PC-3 (cell line): ENCODE measurements around the gene MINK1. TPM values are rescaled to one million over a fixed set of nuclear protein-coding genes. Genes with fewer than 3 reads are reported as not detected.

Experiments
- ATAC-seq: fragments of 200-7000 bp; cut with Tn5 transposase; 2 replicates; pipeline ENCODE4 v1.9.1; 2020; ENCODE audit warnings: mild to moderate bottlenecking, moderate library complexity
- BruUV-seq: library from RNA; stranded (reverse); fragments of 400-500 nt; replicated peaks from 2 replicates; lab custom pipeline; 2021; lab: Mats Ljungman, UMichigan
- CTCF ChIA-PET: fragments of 300-600 bp; sonication (Branson Sonifier 250); formaldehyde crosslinking; loops from one replicate; lab custom pipeline; 2022; ENCODE audit warnings: antibody characterized with exemption; lab: Charles Lee
- POLR2A ChIA-PET: fragments of 300-600 bp; sonication (Branson Sonifier 250); formaldehyde crosslinking; loops from one replicate; lab custom pipeline; 2022; ENCODE audit warnings: antibody characterized with exemption; ENCODE audit not compliant: unreplicated experiment; lab: Charles Lee
- DNase-seq: peaks from one replicate; pipeline ENCODE4 v3.0.0-alpha.2; 2015
- H2AFZ ChIP-seq: fragments of 300-600 bp; sonication (generic); 2 replicates; pipeline ENCODE4 v1.6.0; 2016; ENCODE audit warnings: antibody characterized with exemption, low read length
- H3F3A ChIP-seq: fragments of 300-600 bp; sonication (generic); one replicate; pipeline ENCODE4 v1.6.0; 2017; ENCODE audit warnings: antibody characterized with exemption, low read length, control low read depth, mild to moderate bottlenecking; ENCODE audit not compliant: unreplicated experiment
- H3K27ac ChIP-seq: fragments of 300-600 bp; sonication (generic); 2 replicates; pipeline ENCODE4 v1.5.1; 2016; ENCODE audit warnings: mild to moderate bottlenecking, low read length
- H3K27me3 ChIP-seq: fragments of 300-600 bp; sonication (generic); 2 replicates; pipeline ENCODE4 v1.6.1; 2016; ENCODE audit warnings: low read length, mixed read lengths
- H3K36me3 ChIP-seq: fragments of 300-600 bp; sonication (generic); 2 replicates; pipeline ENCODE4 v1.6.1; 2016; ENCODE audit warnings: low read depth, mixed run types, low read length, mixed read lengths
- H3K4me1 ChIP-seq: fragments of 300-600 bp; sonication (generic); 2 replicates; pipeline ENCODE4 v1.5.1; 2016; ENCODE audit warnings: low read length; ENCODE audit not compliant: insufficient read depth
- H3K4me2 ChIP-seq: fragments of 300-600 bp; sonication (generic); 2 replicates; pipeline ENCODE4 v1.6.0; 2016; ENCODE audit warnings: low read length
- H3K4me3 ChIP-seq: fragments of 300-600 bp; sonication (generic); 2 replicates; pipeline ENCODE4 v1.5.1; 2016; ENCODE audit warnings: mild to moderate bottlenecking, low read length, mixed read lengths
- H3K79me2 ChIP-seq: fragments of 300-600 bp; sonication (generic); 2 replicates; pipeline ENCODE4 v1.6.1; 2017; ENCODE audit warnings: low read length, mixed read lengths
- H3K9ac ChIP-seq: fragments of 300-600 bp; sonication (generic); 2 replicates; pipeline ENCODE4 v1.6.0; 2016; ENCODE audit warnings: mild to moderate bottlenecking, low read length
- H3K9me2 ChIP-seq: fragments of 300-600 bp; sonication (generic); replicated peaks from 2 replicates; pipeline ENCODE4 v1.6.1; 2016; ENCODE audit warnings: mixed run types, low read length, mixed read lengths
- H3K9me3 ChIP-seq: fragments of 300-600 bp; sonication (generic); 2 replicates; pipeline ENCODE4 v1.6.1; 2016; ENCODE audit warnings: low read length, mixed read lengths
- H4K20me1 ChIP-seq: fragments of 300-600 bp; sonication (generic); 2 replicates; pipeline ENCODE4 v1.6.1; 2016; ENCODE audit warnings: low read length, mixed read lengths
- EZH2 ChIP-seq: fragments of 300-600 bp; sonication (generic); IDR thresholded peaks from one replicate; pipeline ENCODE4 v1.6.1; 2017; ENCODE audit warnings: antibody characterized with exemption, mild to moderate bottlenecking, low read length; ENCODE audit not compliant: unreplicated experiment
- EZH2phosphoT487 ChIP-seq: fragments of 300-600 bp; sonication (generic); IDR thresholded peaks from 2 replicates; pipeline ENCODE4 v1.6.1; 2018; ENCODE audit warnings: mild to moderate bottlenecking, antibody characterized with exemption, low read length, borderline replicate concordance
- intact Hi-C: fragments of 100-400 bp; cut with micrococcal nuclease; formaldehyde crosslinking; loops from 2 replicates; pipeline ENCODE4 v1.9.0; 2023
- total RNA-seq: library from RNA; depleted of rRNA; stranded (reverse); fragments of >200 nt; gene quantifications from 2 replicates; pipeline ENCODE4 v1.2.3, GENCODE V29; 2014
- TF ChIP-seq, protein P1 (sequence below): fragments of 300-600 bp; sonication (generic); conservative IDR thresholded peaks from 2 replicates; pipeline ENCODE4 v1.5.1; 2017; ENCODE audit warnings: antibody characterized with exemption, low read depth, mild to moderate bottlenecking, low read length

MINK1 gene
- total RNA-seq, 1 experiment from 2014 or later = 44.5 TPM

DNA sequence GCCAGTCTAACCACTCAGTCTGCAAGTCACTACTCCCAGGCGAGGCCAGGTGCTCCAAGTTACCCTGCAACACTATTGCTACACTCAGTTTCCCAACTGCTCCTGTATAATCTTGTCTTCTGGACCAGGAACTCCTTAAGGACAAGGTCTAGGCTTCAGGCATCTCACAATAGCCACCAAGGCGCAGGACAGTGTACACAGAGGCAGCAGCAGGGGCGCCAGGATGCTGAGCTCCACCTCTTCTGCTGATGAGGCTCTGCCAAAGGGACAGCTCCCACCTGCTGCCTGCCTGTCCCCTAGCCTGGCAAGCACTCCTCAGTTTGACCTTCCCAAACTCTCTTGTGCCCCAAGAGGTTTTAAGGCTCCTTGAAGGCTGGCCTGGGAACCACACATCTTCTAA, 103.3 kb downstream of the MINK1 start:
- H4K20me1 ChIP-seq = no peaks in the 10 kb centered on the region
- no peak for ATAC-seq

DNA sequence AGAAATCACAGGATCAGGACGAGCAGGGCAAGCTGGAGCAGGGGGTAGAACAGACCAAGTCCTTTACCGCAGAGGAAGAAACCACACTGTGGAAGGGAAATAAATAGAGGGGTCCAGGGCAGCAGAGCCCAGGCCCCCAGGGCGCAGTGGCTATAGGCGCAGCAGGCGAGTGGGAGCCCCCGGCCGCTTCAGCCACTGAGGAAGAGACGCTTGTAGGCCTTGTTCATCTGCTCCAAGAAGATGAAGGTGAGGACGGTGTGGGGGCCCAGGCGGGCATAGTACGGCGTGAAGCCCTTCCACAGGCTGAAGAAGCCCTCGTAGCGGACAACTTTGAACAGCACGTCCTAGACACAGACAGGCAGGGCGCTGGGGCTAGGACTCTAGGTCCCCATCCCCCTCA, 104.4 kb downstream of the MINK1 start:
- Histone ChIP-seq H3K27me3 (no peaks in the 10 kb centered on the region), H3K4me2 (no peak overlapping the region), H3F3A (no peaks in the 10 kb centered on the region), H3K27ac (no peak overlapping the region), H3K4me3 (no peak overlapping the region), H3K9ac (no peak overlapping the region), H3K4me1 (peaks cover 22% of the 10 kb centered on the region), H4K20me1 (no peaks in the 10 kb centered on the region), H3K36me3 (peaks cover 10% of the 10 kb centered on the region; the same call in 1 of the 2 replicates), H2AFZ (no peak overlapping the region), H3K9me3 (no peaks in the 10 kb centered on the region), H3K79me2 (peaks cover 41% of the 10 kb centered on the region), H3K9me2 (no peaks in the 10 kb centered on the region)
- ChIA-PET POLR2A (no interaction called here), CTCF (no interaction called here)
- DNase-seq (no peak), ATAC-seq (no peak)
- intact Hi-C loops = no loop called here
- BruUV-seq = no TSS peak
- no peak for TF ChIP-seq EZH2phosphoT487
- TF ChIP-seq, protein P1, sequence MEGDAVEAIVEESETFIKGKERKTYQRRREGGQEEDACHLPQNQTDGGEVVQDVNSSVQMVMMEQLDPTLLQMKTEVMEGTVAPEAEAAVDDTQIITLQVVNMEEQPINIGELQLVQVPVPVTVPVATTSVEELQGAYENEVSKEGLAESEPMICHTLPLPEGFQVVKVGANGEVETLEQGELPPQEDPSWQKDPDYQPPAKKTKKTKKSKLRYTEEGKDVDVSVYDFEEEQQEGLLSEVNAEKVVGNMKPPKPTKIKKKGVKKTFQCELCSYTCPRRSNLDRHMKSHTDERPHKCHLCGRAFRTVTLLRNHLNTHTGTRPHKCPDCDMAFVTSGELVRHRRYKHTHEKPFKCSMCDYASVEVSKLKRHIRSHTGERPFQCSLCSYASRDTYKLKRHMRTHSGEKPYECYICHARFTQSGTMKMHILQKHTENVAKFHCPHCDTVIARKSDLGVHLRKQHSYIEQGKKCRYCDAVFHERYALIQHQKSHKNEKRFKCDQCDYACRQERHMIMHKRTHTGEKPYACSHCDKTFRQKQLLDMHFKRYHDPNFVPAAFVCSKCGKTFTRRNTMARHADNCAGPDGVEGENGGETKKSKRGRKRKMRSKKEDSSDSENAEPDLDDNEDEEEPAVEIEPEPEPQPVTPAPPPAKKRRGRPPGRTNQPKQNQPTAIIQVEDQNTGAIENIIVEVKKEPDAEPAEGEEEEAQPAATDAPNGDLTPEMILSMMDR = no peak
- TF ChIP-seq EZH2 = no peak

More for the DNA sequence above, 103.3 kb downstream of the MINK1 start:
- DNase-seq = no peak
- ChIA-PET POLR2A (no interaction called here), CTCF (no interaction called here)
- Histone ChIP-seq H3K4me1 (peaks cover 15% of the 10 kb centered on the region), H3K9ac (no peak overlapping the region), H3K9me3 (no peaks in the 10 kb centered on the region), H3F3A (no peaks in the 10 kb centered on the region), H3K36me3 (peaks cover 10% of the 10 kb centered on the region; the same call in 1 of the 2 replicates), H3K4me3 (no peak overlapping the region), H3K4me2 (no peak overlapping the region), H2AFZ (no peak overlapping the region), H3K27ac (no peak overlapping the region), H3K27me3 (no peaks in the 10 kb centered on the region), H3K79me2 (peaks cover 30% of the 10 kb centered on the region), H3K9me2 (no peaks in the 10 kb centered on the region)
- no peak for TF ChIP-seq EZH2phosphoT487
- TF ChIP-seq, protein P1 = no peak
- TF ChIP-seq EZH2 = no peak
- BruUV-seq = no TSS peak
- intact Hi-C loops = no loop called here

DNA sequence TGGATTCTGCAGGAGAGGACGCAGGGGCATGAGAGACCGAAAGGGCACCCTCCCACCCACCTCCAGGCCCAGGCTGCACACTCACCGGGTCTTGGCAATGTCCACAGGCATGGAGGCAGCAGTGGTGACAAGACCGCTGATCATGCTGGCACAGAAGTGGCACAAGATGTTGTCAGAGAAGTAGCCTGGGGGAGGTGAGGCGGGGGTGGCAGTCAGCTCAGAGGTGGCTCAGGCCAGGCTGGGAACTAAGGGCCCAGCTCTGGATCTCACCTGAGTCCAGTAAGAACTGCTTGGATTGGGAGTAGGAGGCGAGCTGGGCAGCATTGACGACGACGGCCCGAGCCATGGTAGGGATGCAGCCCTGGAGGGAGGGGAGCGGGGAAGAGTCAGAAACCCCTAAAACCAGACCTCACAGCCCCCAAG, 104.9 kb downstream of the MINK1 start:
- Histone ChIP-seq H3K27me3 (no peaks in the 10 kb centered on the region), H3K4me3 (peak overlapping the region; percentile 91), H3K9me3 (no peaks in the 10 kb centered on the region), H3K27ac (no peak overlapping the region), H3K9me2 (no peaks in the 10 kb centered on the region), H3K79me2 (peaks cover 46% of the 10 kb centered on the region), H4K20me1 (no peaks in the 10 kb centered on the region), H3K4me2 (peak overlapping the region; percentile 97), H3F3A (no peaks in the 10 kb centered on the region), H3K4me1 (peaks cover 22% of the 10 kb centered on the region), H2AFZ (no peak overlapping the region), H3K36me3 (peaks cover 10% of the 10 kb centered on the region; the same call in 1 of the 2 replicates), H3K9ac (peak overlapping the region; percentile 98; the same call in 1 of the 2 replicates)
- ChIA-PET POLR2A (no interaction called here), CTCF (no interaction called here)
- DNase-seq (no peak), ATAC-seq (no peak)
- no TSS peak for BruUV-seq
- TF ChIP-seq EZH2phosphoT487 = no peak
- TF ChIP-seq, protein P1 = no peak
- TF ChIP-seq EZH2 = no peak
- intact Hi-C loops = no loop called here
